GM12801 (cell line): ENCODE data around the gene PATJ.

Experiments used
- TF ChIP-seq, protein P1 (sequence below): IDR thresholded peaks from one replicate; pipeline ENCODE4 v1.5.1; 2011; ENCODE audit warnings: control low read depth; ENCODE audit not compliant: insufficient read length; ENCODE audit errors: extremely low read depth

PATJ gene

DNA sequence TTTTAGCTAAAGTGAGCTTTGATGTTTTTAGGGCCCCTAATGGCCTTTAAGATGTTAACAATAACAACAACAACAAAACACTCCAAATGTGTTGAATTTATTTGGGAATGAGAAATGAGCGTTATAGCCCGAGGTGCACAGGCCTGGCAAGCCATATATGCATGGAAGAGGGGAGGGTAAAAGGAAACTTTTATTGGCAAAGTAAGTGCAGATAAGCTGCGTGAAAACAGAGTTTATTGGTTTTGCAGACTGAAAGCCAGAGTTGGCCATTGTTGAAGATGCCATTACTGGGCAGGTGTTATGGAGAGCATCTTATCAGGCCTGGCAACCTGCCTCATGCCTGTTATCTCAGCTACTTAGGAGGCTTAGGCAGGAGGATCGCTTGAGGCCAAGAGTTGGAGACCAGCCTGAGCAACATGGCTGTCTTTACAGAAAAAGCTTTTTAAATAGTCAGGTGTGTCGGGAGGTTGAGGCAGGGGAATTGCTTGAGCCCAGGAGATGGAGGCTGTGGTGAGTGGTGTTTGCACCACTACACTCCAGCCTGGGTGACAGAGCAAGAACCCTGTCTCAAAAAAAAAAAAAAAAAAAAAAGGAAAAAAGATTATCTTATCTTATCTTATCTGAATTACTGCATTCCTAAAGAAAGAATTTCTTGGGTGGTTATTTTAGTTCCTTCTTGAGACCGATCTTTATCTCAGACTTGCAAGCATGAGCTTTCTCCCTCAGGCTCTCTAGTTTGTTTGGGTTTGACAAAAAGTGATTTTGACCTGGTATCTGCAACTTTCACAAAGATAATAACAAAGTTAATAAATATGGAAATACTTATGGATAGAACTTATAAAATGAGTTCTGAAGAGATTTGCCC is 1.7 kb downstream of the PATJ start:
- TF ChIP-seq, protein P1, sequence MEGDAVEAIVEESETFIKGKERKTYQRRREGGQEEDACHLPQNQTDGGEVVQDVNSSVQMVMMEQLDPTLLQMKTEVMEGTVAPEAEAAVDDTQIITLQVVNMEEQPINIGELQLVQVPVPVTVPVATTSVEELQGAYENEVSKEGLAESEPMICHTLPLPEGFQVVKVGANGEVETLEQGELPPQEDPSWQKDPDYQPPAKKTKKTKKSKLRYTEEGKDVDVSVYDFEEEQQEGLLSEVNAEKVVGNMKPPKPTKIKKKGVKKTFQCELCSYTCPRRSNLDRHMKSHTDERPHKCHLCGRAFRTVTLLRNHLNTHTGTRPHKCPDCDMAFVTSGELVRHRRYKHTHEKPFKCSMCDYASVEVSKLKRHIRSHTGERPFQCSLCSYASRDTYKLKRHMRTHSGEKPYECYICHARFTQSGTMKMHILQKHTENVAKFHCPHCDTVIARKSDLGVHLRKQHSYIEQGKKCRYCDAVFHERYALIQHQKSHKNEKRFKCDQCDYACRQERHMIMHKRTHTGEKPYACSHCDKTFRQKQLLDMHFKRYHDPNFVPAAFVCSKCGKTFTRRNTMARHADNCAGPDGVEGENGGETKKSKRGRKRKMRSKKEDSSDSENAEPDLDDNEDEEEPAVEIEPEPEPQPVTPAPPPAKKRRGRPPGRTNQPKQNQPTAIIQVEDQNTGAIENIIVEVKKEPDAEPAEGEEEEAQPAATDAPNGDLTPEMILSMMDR: no peak

DNA sequence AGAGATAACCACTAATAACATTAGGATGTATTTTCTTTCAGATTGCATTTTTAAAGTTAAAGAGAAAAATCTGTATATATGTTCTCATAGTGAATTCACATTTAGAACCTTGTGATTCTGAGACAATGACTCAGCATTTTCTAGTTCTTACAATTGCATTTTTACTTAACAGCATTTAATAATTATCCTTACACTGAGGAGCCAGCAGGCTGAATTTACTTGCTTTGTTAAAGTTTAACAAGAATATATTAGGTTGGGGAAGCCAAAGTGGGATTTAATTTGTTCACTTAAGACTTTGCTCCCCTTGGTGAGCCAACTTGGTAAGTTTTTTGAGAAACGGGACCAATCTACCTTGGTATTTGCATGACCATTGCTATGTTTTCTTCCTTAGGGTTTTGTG is 4.5 kb downstream of the PATJ start:
- TF ChIP-seq, protein P1: no peak

DNA sequence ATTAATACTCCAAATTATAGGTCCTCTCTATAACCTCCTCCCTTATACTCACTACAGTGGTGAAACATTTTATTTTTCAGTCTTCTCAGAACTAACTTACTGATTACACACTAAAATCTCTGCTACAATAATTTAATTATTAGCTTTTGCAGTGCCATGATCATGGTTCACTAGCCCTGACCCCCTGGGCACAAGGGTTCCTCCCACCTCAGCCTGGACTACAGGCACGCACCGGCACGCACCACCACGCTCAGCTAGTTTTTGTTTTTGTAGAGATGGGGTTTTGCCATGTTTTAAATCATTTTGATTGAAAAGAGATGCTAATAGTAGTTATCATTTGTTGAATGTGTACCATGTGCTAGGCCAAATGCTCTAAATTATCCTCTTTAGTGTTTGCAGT is 6.3 kb downstream of the PATJ start:
- TF ChIP-seq, protein P1: no peak

DNA sequence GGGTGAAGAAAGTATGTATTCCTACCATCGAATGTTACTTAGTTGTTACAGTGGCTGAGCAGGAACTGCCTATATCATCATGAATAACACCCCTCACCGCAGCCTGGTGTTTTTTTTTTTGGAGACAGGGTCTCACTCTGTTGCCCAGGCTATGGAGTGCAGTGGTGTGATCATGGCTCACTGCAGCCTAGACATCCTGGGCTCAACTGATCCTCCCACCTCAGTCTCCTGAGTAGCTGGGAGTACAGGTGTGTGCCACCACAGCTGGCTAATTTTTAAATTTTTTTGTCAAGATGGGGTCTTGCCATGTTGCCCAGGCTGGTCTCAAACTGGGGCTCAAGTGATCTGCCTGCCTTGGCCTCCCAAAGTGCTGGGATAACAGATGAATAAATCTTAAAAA is 7.3 kb downstream of the PATJ start:
- TF ChIP-seq, protein P1: no peak

DNA sequence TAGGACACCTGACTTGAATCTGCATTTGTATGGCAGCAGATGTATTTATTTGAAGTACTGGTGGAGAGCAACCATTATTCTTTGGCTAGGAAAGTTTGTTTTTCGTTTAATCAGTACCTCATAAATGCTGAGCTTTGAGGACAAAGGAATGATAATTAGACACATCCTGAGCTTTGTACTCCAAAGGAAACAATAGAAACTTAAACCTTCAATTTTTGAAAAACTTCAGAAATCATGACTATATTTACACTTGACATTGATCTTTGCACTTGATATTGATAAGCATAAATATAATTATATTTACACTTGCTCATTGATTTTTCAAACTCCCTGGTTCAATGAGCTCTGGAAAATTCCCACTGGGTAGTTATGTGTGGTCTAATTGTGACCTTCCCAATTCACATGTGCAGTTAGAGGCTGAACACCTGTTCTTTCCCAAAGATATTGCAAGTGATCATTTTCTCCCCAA is 10.7 kb downstream of the PATJ start:
- TF ChIP-seq, protein P1: no peak

DNA sequence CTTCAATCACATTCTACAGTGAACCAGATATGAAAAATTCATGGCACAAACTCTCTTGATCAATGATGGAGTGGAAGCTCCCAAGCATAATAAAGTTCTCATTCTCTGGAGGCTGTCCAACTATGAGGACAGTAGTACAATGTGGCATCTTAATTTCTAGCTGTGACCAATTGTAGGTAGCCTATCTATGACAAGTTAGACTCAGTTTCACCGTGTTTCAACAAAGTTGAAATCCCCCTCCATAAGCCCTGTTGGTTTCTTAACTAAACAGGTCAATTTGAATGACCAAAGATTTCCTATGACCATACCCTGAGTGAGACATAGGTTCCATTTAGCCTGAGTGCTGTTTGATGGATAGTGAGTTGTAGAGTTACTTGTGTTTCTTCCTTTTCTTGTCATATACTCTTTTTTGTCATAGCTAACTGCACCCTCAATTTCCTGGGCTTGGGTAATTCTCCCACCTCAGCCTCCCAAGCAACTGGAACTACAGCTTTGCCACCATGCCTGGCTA is 11.8 kb downstream of the PATJ start:
- TF ChIP-seq, protein P1: no peak

DNA sequence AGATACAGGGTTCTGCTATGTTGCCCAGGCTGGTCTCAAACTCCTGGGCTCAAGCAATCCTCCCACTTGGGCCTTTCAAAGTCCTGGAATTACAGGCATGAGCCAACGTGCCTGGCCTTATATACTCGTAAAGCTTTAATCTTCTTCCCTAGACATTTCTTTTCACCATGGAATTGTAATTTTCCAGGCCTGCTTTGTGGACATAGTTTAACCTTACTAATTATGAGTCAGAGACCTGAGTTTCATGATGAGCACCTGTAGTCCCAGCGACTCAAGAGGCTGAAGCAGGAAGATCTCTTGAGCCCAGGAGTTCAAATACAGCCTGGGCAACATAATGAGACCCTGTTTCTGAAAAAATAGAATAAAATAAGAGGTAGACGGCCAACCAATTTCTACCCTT is 12.3 kb downstream of the PATJ start:
- TF ChIP-seq, protein P1: no peak
